Right ventricle myocardium superior (tissue), 1 donor: ENCODE measurements around the gene PPP1R15B. TPM values are rescaled to one million over a fixed set of nuclear protein-coding genes. Genes with fewer than 3 reads are reported as not detected.
"Not testable (repeated sequence)": the region's sequence is repeated elsewhere in the genome, so short reads cannot be mapped to it uniquely, and the experiment has no call there.

Source experiments
- ATAC-seq: fragments of 200-7000 bp; cut with Tn5 transposase; one replicate; pipeline ENCODE4 v1.9.1; 2020; ENCODE audit warnings: mild to moderate bottlenecking; ENCODE audit not compliant: poor library complexity
- DNase-seq: peaks from one replicate; pipeline ENCODE4 v3.0.0-alpha.2; 2020
- intact Hi-C: fragments of 100-400 bp; cut with DNase I; formaldehyde crosslinking; loops from one replicate; pipeline ENCODE4 v1.11.2; 2022
- total RNA-seq: library from RNA; stranded (reverse); fragmentation: NEBNext Ultra II Directional; extraction: Animal tissue kit (Norgen Biotek cat#: 25700); gene quantifications from one replicate; pipeline ENCODE4 v1.2.1, GENCODE V29; 2021
- donor health status: DM: no; HTN: yes; CAD: no; lungs with severe emphysema.

PPP1R15B gene
- total RNA-seq, 1 donor from 2014 or later, result 19.7 TPM

DNA sequence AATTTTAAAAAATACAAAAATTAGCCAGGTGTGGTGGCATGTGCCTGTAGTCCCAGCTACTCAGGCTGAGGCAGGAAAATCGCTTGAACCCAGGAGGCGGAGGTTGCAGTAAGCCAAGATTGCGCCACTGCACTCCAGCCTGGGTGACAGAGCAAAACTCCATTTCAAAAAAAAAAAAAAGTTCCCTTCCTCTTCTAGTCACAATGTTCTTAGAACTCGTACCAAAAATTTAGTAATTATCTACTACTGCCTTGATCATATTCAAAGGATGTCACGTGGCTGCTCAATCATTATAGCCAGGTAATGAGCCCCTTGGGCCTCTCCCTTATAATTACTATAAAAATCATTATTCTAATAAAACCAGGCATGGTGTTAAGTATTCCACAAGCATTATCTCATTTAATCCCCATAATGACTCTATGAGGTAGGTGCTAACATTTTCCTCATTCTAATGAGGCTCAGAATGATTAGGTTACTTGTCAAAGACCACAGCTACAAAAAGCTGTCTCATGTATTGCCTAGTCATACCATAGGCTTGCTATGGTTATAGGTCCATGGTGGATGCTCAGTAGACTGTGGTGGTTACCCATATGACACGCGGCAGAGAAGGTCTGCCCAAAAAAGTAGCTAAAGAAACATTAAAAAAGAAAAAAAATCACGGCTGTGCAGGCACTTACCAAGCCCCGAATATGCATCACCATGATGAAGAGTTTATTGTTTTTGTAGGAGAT, 15.5 kb upstream of the PPP1R15B start:
- DNase-seq (no peak), ATAC-seq (no peak)
- intact Hi-C loops, result no loop called here

DNA sequence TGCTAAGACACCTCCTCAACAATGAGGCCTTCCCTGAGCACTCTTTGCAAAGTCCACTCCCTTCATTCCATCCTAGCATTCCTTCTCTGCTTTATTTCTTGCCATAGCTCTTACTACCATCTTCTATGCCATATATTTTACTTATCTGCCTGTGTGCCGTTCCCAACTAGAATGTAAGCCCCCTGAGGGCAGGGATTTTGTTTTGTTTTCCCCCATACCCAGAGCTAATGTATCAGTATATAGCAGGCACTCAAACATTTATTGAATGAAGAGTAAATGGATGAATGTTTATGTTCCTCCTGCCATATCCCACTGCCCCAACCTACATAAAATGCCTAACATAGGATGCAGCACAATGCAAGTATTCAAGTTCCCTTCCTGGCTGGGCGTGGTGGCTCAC, 14.9 kb upstream of the PPP1R15B start:
- no peak for ATAC-seq
- no peak for DNase-seq
- intact Hi-C loops, result no loop called here

- ATAC-seq, result no peak
- intact Hi-C loops, result no loop called here
- DNase-seq, result no peak
Measured at GRCh38 chr1:204426035-204426436, 14.4 kb upstream of the PPP1R15B start.

- intact Hi-C loops, result no loop called here
- no peak for ATAC-seq
Measured at GRCh38 chr1:204424621-204425020, 13.0 kb upstream of the PPP1R15B start.

GRCh38 chr1:204422061-204422705, 10.6 kb upstream of the PPP1R15B start:
- intact Hi-C loops, ATAC-seq, DNase-seq: not testable (repeated sequence)

More at GRCh38 chr1:204424621-204425020, 13.0 kb upstream of the PPP1R15B start:
- DNase-seq, result no peak

DNA sequence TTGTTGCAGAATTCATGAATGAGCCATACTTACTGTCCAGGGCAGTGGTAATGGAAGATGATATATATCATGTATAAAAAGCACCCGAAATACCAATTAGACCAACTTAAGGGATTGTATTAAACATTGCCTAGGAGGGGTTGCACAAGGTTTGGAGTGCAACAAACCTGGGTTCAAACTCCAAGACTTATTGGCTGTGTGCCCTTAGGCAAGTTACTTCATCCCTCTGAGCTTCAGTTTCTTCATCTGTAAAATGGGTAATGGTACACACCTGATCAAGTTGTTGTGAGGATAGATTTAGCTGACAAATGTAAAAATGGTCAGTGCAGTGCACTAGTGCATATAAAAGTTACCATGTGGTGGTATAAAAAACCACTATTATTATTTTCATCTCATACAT, 9.8 kb upstream of the PPP1R15B start:
- no peak for DNase-seq
- no peak for ATAC-seq
- intact Hi-C loops, result no loop called here

DNA sequence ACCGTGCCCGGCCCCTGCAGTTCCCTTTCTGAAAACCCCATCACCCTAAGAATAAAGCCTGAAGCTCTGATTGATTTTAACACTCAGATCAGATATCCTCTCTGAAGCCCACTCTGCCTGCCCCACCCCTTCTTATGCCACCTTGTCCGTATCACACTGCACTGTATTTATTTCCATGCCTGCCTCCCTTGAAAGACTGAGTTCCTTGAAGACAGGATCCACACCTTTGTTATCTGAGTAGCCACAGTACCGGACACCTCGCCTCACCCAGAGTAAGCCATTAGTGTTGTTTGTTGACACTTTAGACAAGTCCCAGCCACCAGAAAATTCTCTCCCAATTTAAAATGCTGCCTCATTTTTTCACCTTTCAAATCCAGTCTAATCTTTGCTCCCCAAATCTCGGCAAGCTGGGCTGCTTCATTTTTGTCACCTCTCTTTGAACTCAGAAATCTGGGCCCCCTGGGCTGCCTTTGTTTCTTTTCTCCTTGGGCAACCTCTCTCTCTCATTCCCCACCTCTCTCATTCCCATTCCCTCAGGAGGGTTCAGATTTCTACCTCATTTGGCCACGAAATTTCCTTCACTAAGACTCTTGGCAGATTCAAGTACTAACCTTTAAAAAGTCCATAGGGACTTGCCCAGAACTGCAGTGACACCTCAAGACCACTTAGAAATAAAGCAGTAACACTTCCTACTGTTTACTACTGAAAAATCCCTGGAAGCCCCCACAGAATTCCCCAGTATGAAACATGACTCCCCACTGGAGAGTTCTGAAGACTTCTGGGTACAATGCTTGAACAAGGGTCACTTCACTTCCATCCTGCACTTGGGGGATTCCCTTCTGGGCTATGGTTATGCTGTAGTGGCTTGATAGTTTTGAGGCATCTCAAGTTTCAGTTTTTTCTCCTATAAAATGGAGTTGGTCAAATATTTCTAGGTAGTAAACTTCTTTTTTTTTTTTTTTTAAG, 8.7 kb upstream of the PPP1R15B start:
- intact Hi-C loops, result no loop called here
- no peak for ATAC-seq

GRCh38 chr1:204419064-204419403, 7.4 kb upstream of the PPP1R15B start:
- intact Hi-C loops, result no loop called here
- no peak for ATAC-seq
- DNase-seq, result no peak

More for the DNA sequence above, 8.7 kb upstream of the PPP1R15B start:
- DNase-seq, result no peak

DNA sequence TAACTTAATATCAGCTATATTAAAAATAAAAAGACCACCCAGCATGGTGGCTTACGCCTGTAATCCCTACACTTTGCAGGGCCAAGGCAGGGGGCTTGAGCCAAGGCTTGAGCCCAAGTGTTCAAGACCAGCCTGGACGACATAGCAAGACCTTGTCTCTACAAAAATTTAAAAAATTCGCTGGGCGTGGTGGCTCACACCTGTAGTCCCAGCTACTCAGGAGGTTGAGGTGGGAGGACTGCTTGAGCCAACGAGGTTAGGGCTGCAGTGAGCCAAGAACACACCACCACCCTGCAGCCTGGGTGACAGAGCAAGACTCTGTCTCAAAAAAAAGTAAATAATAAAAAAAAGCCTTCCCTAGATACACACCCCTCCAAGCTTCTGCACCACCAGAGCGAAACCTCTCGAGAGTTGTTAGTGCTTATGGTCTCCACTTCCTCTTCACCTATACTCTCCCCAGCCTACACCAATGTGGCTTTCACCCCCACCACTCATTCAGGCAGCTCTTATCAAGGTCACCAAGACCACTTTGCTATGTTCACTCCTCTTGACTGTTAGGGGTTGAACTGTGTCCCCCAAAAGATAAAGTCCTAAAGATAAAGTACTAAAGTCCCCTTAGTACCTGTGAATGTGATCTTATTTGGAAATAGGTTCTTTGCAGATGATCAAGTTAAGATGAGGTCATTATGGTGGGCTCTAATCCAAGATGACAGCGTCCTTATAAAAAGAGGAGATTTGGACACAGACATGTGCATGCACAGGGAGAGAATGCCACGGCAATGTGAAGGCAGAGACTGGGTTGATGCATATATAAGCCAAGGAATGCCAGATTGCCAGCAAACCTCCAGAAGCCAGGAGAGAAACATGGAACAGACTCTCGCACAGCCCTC, 6.8 kb upstream of the PPP1R15B start:
- intact Hi-C loops, result no loop called here
- DNase-seq (no peak), ATAC-seq (no peak)

DNA sequence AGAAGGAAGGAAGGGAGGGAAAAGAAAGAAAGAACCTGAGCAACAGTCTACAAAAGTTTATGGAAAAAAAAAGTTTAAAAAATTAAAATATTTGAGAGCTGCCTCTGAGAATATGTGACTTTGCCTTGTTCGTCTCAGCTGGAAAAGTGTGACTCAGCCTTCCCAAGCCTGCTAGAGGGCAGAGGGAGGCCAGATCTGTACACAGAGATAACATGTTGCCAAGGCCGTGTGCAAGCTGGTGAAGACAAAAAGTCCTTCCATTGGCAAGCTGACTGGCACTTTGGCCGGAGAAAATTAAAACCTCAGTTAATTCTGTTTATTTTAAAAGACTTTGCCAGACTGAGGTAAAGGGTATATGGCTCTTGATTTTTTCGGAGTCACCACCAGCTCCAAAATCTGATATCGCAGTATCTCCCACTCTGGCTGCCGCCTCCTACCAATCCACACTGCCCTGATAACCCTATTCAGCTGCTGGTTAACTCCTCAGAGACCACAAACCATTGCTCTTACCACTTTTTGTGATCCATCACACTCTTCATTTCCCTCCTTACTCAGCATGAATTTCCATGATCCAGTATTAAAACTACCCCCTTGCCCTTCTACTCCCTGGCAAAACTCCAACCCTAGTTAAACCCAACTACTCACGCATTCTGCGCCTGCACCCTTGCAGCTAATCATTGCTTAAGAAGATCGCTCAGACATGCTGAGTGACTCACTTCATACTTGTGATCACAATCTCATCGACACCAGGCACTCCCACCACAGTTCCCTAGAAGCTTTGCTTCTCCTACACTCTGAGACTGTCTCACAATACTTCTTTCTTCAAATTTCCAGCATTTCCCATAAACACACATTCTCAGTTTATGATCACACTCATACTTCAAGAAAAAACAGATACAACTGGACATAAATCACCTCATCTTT, 5.7 kb upstream of the PPP1R15B start:
- intact Hi-C loops, result no loop called here
- peak; percentile 56 for DNase-seq
- peak; percentile 79 for ATAC-seq

- no peak for ATAC-seq
- intact Hi-C loops, result no loop called here
Measured at GRCh38 chr1:204416589-204417073, 5.0 kb upstream of the PPP1R15B start.

DNA sequence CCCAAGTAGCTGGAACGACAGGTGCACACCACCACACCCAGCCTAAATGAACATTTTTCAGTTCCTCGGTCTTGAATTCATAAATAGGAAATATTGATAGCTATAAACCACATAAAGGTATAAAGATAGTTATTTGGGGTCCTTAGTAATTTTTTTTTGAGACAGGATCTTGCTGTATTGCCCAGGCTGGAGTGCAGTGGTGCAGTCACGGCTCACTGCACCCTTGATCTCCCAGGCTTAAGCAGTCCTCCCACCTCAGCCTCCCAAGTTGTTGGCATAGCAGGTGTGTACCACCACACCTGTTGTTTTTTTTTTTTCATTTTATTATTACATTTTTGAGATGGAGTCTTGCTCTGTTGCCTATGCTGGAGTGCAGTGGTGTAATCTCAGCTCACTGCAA, 3.7 kb upstream of the PPP1R15B start:
- ATAC-seq (no peak), DNase-seq (no peak)
- intact Hi-C loops, result no loop called here

More at GRCh38 chr1:204416589-204417073, 5.0 kb upstream of the PPP1R15B start:
- no peak for DNase-seq

GRCh38 chr1:204414016-204414415, 2.4 kb upstream of the PPP1R15B start:
- intact Hi-C loops, result no loop called here
- ATAC-seq (no peak), DNase-seq (no peak)

DNA sequence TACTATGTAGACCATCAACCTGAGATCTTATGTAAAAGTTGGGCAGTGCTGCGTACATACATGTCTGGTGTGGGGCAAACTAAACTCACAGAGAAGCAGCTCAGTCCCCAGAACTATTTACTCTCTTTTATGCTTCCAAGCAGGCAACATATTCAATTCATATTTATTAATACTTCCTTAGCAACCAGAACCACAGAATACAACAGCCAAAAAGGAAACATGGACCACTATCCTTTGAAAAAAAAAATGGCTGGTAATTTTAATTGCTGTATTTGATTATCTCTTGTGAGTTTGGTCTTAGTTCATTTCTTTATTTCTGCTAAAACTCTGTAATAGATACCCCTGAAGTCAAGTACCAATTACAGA, 1.5 kb upstream of the PPP1R15B start:
- DNase-seq (no peak), ATAC-seq (no peak)
- intact Hi-C loops, result no loop called here

- DNase-seq (peak; percentile 52), ATAC-seq (peak; percentile 50)
- intact Hi-C loops, result no loop called here
Measured at GRCh38 chr1:204410688-204411450, 748 bp downstream of the PPP1R15B start.

DNA sequence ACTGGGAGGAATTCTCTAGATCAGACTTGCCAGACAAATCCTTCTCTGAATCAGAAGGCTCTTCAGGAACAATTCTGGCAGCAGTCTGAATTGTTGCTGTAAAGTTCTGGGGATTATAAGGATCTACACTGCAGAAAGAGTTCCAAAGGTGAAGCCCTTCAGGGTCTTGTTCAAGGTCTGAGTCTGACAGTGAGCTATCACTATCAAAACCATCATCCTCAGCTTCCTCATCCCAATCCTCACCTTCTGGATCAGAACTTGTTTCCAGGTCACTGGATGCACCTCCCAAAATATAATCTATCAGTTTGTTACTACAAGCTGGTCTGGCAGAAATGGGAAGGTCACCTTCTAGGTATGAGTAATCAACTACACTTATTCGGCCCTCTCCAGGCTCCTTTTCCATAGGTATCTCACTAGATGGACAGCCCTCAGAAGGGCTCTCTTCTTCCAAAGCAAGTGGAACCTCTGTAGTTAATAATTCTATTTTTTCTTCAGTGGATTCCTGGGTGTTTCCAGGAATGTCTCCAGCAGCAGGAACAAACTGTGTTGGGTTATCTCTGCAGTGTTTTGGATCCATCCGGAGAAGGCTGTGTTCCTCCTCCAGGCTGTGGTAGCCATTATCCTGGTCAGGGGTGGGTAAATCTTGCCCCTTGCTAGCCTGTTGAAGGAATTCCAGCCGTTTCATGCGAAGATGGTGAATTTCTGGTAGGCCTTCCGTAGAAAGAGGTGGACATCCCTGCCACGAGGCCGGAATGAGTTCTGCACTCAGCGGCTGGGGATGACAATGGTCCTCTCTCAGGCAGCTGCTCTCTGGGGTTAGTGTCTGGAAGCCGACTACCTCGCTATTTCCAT, 1.6 kb downstream of the PPP1R15B start:
- DNase-seq (no peak), ATAC-seq (no peak)
- intact Hi-C loops, result no loop called here
